Fibroblast of mammary gland (primary cell): Measurements from ENCODE around the gene XG.
"Not testable (repeated sequence)": the region's sequence is repeated elsewhere in the genome, so short reads cannot be mapped to it uniquely, and the experiment has no call there.

Experiments used
- DNase-seq: peaks from one replicate; pipeline ENCODE4 v3.0.0-alpha.2; 2010; ENCODE audit warnings: low read depth
- H3K4me3 ChIP-seq: 2 replicates; pipeline ENCODE4 v1.5.1; 2011; ENCODE audit warnings: low read depth, mild to moderate bottlenecking, low read length, moderate library complexity; ENCODE audit not compliant: control insufficient read depth
- CTCF ChIP-seq: conservative IDR thresholded peaks from 2 replicates; pipeline ENCODE4 v1.5.1; 2011; ENCODE audit warnings: low read depth, low read length, inconsistent platforms; ENCODE audit not compliant: control insufficient read depth, insufficient read depth

The XG gene

GRCh38 chrX:2769615-2770014, 17.8 kb downstream of the XG start:
- no peak for DNase-seq
- H3K4me3 ChIP-seq, result no peak overlapping the region
- no peak for TF ChIP-seq CTCF

GRCh38 chrX:2773166-2774055, 21.6 kb downstream of the XG start:
- H3K4me3 ChIP-seq, DNase-seq: not testable (repeated sequence)

GRCh38 chrX:2774057-2774456, 22.2 kb downstream of the XG start:
- TF ChIP-seq CTCF, result no peak
- no peak overlapping the region for H3K4me3 ChIP-seq
- DNase-seq, result no peak

GRCh38 chrX:2774776-2775175, 22.9 kb downstream of the XG start:
- TF ChIP-seq CTCF, result no peak
- H3K4me3 ChIP-seq, result no peak overlapping the region
- no peak for DNase-seq

- not testable (repeated sequence) for DNase-seq, H3K4me3 ChIP-seq
Measured at GRCh38 chrX:2780472-2781225, 28.8 kb downstream of the XG start.

- no peak for TF ChIP-seq CTCF
- H3K4me3 ChIP-seq, result no peak overlapping the region
Measured at GRCh38 chrX:2781226-2781571, 29.4 kb downstream of the XG start.

GRCh38 chrX:2781698-2782097, 29.9 kb downstream of the XG start:
- no peak for TF ChIP-seq CTCF
- no peak for DNase-seq
- H3K4me3 ChIP-seq, result no peak overlapping the region

More at GRCh38 chrX:2781226-2781571, 29.4 kb downstream of the XG start:
- DNase-seq, result no peak

GRCh38 chrX:2782171-2782570, 30.3 kb downstream of the XG start:
- TF ChIP-seq CTCF, result no peak
- DNase-seq, result no peak

More at GRCh38 chrX:2782171-2782570, 30.3 kb downstream of the XG start:
- H3K4me3 ChIP-seq, result no peak overlapping the region
